HG02870 (cell line): Measurements from ENCODE around the gene PCSK6.
A peak's percentile ranks its signal among the peaks of the same experiment; 100 is the strongest.
"Not testable (repeated sequence)": the region's sequence is repeated elsewhere in the genome, so short reads cannot be mapped to it uniquely, and the experiment has no call there.

ENCODE experiments used
- ATAC-seq: cut with Tn5 transposase; IDR thresholded peaks from one replicate; pipeline ENCODE4 v1.9.1; 2021; ENCODE audit warnings: mild to moderate bottlenecking, moderate library complexity; ENCODE audit not compliant: unreplicated experiment

The PCSK6 gene

GRCh38 chr15:101342056-101342455 lies 147.5 kb downstream of the PCSK6 start:
- no peak for ATAC-seq

GRCh38 chr15:101338502-101339057 lies 150.9 kb downstream of the PCSK6 start:
- no peak for ATAC-seq

GRCh38 chr15:101337976-101338375 lies 151.5 kb downstream of the PCSK6 start:
- ATAC-seq = no peak

- ATAC-seq = not testable (repeated sequence)
Observed at GRCh38 chr15:101333907-101334789, 155.4 kb downstream of the PCSK6 start.

- no peak for ATAC-seq
Observed at GRCh38 chr15:101332061-101332467, 157.4 kb downstream of the PCSK6 start.

GRCh38 chr15:101329867-101330380 lies 159.6 kb downstream of the PCSK6 start:
- no peak for ATAC-seq

GRCh38 chr15:101329309-101329863 lies 160.1 kb downstream of the PCSK6 start:
- no peak for ATAC-seq

- no peak for ATAC-seq
Observed at GRCh38 chr15:101328001-101328400, 161.5 kb downstream of the PCSK6 start.

- ATAC-seq = no peak
Observed at GRCh38 chr15:101327147-101327740, 162.3 kb downstream of the PCSK6 start.

- ATAC-seq = no peak
Observed at GRCh38 chr15:101326462-101327146, 162.9 kb downstream of the PCSK6 start.

GRCh38 chr15:101326026-101326315 lies 163.5 kb downstream of the PCSK6 start:
- ATAC-seq = no peak

GRCh38 chr15:101325263-101326025 lies 164.1 kb downstream of the PCSK6 start:
- no peak for ATAC-seq

GRCh38 chr15:101324524-101325177 lies 164.9 kb downstream of the PCSK6 start:
- no peak for ATAC-seq

- no peak for ATAC-seq
Observed at GRCh38 chr15:101323793-101324523, 165.5 kb downstream of the PCSK6 start.

GRCh38 chr15:101322854-101323477 lies 166.5 kb downstream of the PCSK6 start:
- no peak for ATAC-seq

- ATAC-seq = no peak
Observed at GRCh38 chr15:101322016-101322695, 167.4 kb downstream of the PCSK6 start.

- peak; percentile 83 for ATAC-seq
Observed at GRCh38 chr15:101320501-101321052, 168.9 kb downstream of the PCSK6 start.

- ATAC-seq = no peak
Observed at GRCh38 chr15:101318839-101319238, 170.7 kb downstream of the PCSK6 start.
